HG02840 (cell line): ENCODE measurements around the gene EFHB.
A peak's percentile ranks its signal among the peaks of the same experiment; 100 is the strongest.
"Not testable (repeated sequence)": the region's sequence is repeated elsewhere in the genome, so short reads cannot be mapped to it uniquely, and the experiment has no call there.

ENCODE experiments used
- ATAC-seq: cut with Tn5 transposase; IDR thresholded peaks from one replicate; pipeline ENCODE4 v1.9.1; 2021; ENCODE audit warnings: mild to moderate bottlenecking, moderate library complexity, moderate number of reproducible peaks; ENCODE audit not compliant: unreplicated experiment, low FRiP score

The EFHB gene

GRCh38 chr3:19934098-19934566 lies at the start of gene EFHB:
Gene EFHB (minus strand): TSS chr3:19934217. CDS start chr3:19934018, 199 bp downstream.
- no peak for ATAC-seq

- ATAC-seq, result no peak
These were observed 38.0 kb upstream of the EFHB start for GRCh38 chr3:19972054-19972453.

GRCh38 chr3:19970327-19970726 lies 36.3 kb upstream of the EFHB start:
- ATAC-seq, result no peak

- no peak for ATAC-seq
These were observed 33.8 kb upstream of the EFHB start for GRCh38 chr3:19967812-19968211.

GRCh38 chr3:19967208-19967607 lies 33.2 kb upstream of the EFHB start:
- no peak for ATAC-seq

GRCh38 chr3:19961960-19962359 lies 27.9 kb upstream of the EFHB start:
- no peak for ATAC-seq

GRCh38 chr3:19960696-19961095 lies 26.7 kb upstream of the EFHB start:
- no peak for ATAC-seq

- ATAC-seq, result no peak
These were observed 25.5 kb upstream of the EFHB start for GRCh38 chr3:19959505-19959904.

- not testable (repeated sequence) for ATAC-seq
These were observed 23.3 kb upstream of the EFHB start for GRCh38 chr3:19957354-19957753.

- no peak for ATAC-seq
These were observed 20.7 kb upstream of the EFHB start for GRCh38 chr3:19954676-19955075.

- no peak for ATAC-seq
These were observed 16.3 kb upstream of the EFHB start for GRCh38 chr3:19950316-19950715.

- ATAC-seq, result no peak
These were observed 14.2 kb upstream of the EFHB start for GRCh38 chr3:19948226-19948591.

- ATAC-seq, result peak; percentile 11
These were observed 13.7 kb upstream of the EFHB start for GRCh38 chr3:19947549-19948225.

- ATAC-seq, result peak; percentile 97
These were observed 13.0 kb upstream of the EFHB start, which contains the start of gene RAB5A for GRCh38 chr3:19946832-19947548. Gene RAB5A (plus strand): TSS chr3:19947097. CDS start chr3:19950899, 3,802 bp downstream.

GRCh38 chr3:19945969-19946831 lies 12.2 kb upstream of the EFHB start:
- ATAC-seq, result peak; percentile 8

- ATAC-seq, result no peak
These were observed 11.5 kb upstream of the EFHB start for GRCh38 chr3:19945534-19945933.

GRCh38 chr3:19940643-19941042 lies 6.6 kb upstream of the EFHB start:
- ATAC-seq, result no peak

GRCh38 chr3:19938295-19938627 lies 4.2 kb upstream of the EFHB start:
- no peak for ATAC-seq

- no peak for ATAC-seq
These were observed 3.7 kb upstream of the EFHB start for GRCh38 chr3:19937459-19938294.

- no peak for ATAC-seq
These were observed 1.6 kb downstream of the EFHB start for GRCh38 chr3:19932422-19932821.
